HepG2 (cell line): Measurements from ENCODE around the gene TH. TPM values are rescaled to one million over a fixed set of nuclear protein-coding genes. Genes with fewer than 3 reads are reported as not detected.

ENCODE experiments used
- EEA1 ChIP-seq: sonication (generic); formaldehyde crosslinking; IDR thresholded peaks from 2 replicates; pipeline ENCODE4 v1.5.1; 2020; ENCODE audit warnings: mild to moderate bottlenecking, missing genetic modification reagents, borderline replicate concordance
- ELF4 ChIP-seq: sonication (generic); formaldehyde crosslinking; IDR thresholded peaks from 2 replicates; pipeline ENCODE4 v1.5.0; 2020; ENCODE audit warnings: missing genetic modification reagents, mild to moderate bottlenecking, moderate library complexity, borderline replicate concordance
- ESRRA ChIP-seq: sonication (generic); formaldehyde crosslinking; IDR thresholded peaks from 2 replicates; pipeline ENCODE4 v1.5.1; 2020; ENCODE audit warnings: mild to moderate bottlenecking, low read depth, missing genetic modification reagents
- FIP1L1 ChIP-seq: fragments of 200-400 bp; formaldehyde crosslinking; IDR thresholded peaks from 2 replicates; pipeline ENCODE4 v1.6.1; 2018; ENCODE audit warnings: low read depth, mild to moderate bottlenecking, low read length, moderate library complexity, borderline replicate concordance; ENCODE audit not compliant: insufficient read depth
- FLYWCH1 ChIP-seq: sonication (generic); formaldehyde crosslinking; IDR thresholded peaks from 2 replicates; pipeline ENCODE4 v1.8.1; 2023; ENCODE audit warnings: mild to moderate bottlenecking, missing genetic modification reagents
- GABPB1 ChIP-seq: IDR thresholded peaks from 2 replicates; pipeline ENCODE4 v1.6.1; 2016; ENCODE audit warnings: mild to moderate bottlenecking, missing genetic modification reagents, moderate library complexity, missing compliant biosample characterization
- JARID2 ChIP-seq: sonication (generic); formaldehyde crosslinking; IDR thresholded peaks from 2 replicates; pipeline ENCODE4 v1.8.1; 2023; ENCODE audit warnings: missing genetic modification reagents, inconsistent platforms; ENCODE audit not compliant: insufficient replicate concordance
- KLF9 ChIP-seq: IDR thresholded peaks from 2 replicates; pipeline ENCODE4 v1.6.1; 2016; ENCODE audit warnings: low read depth
- MAZ ChIP-seq, 2 experiments: sonication (generic) in 1 of 2; formaldehyde crosslinking in 1 of 2; IDR thresholded peaks; 2 replicates each; pipeline versions ENCODE4 v1.5.0 to v1.6.1; 2012 to 2020; ENCODE audit warnings: low read depth in 2 of 2, mild to moderate bottlenecking in 2 of 2, borderline replicate concordance in 1 of 2, improper control_type of control experiment in 1 of 2, low read length in 1 of 2, missing genetic modification reagents in 1 of 2, moderate library complexity in 1 of 2
- MTF2 ChIP-seq: sonication (generic); formaldehyde crosslinking; IDR thresholded peaks from 2 replicates; pipeline ENCODE4 v1.5.0; 2020; ENCODE audit warnings: missing genetic modification reagents, borderline replicate concordance
- SRSF9 ChIP-seq: fragments of 200-400 bp; formaldehyde crosslinking; IDR thresholded peaks from 2 replicates; pipeline ENCODE4 v1.6.1; 2018; ENCODE audit warnings: borderline replicate concordance, mild to moderate bottlenecking, low read depth, low read length; ENCODE audit not compliant: insufficient read depth, poor library complexity, severe bottlenecking
- TAF15 ChIP-seq: fragments of 200-400 bp; formaldehyde crosslinking; IDR thresholded peaks from one replicate; pipeline ENCODE4 v1.6.1; 2018; ENCODE audit warnings: mild to moderate bottlenecking, low read depth, low read length; ENCODE audit not compliant: poor library complexity, severe bottlenecking
- TSC22D2 ChIP-seq: sonication (generic); formaldehyde crosslinking; IDR thresholded peaks from 2 replicates; pipeline ENCODE4 v1.5.1; 2020; ENCODE audit warnings: missing genetic modification reagents, mild to moderate bottlenecking, borderline replicate concordance
- XBP1 ChIP-seq: sonication (generic); formaldehyde crosslinking; IDR thresholded peaks from 2 replicates; pipeline ENCODE4 v1.5.0; 2020; ENCODE audit warnings: missing genetic modification reagents
- ZMYM3 ChIP-seq: sonication (generic); formaldehyde crosslinking; IDR thresholded peaks from 2 replicates; pipeline ENCODE4 v1.5.1; 2020; ENCODE audit warnings: mild to moderate bottlenecking, missing genetic modification reagents
- ZNF552 ChIP-seq: sonication (generic); formaldehyde crosslinking; IDR thresholded peaks from 2 replicates; pipeline ENCODE4 v1.9.0; 2022; ENCODE audit warnings: missing genetic modification reagents, mild to moderate bottlenecking, borderline replicate concordance
- ZNF619 ChIP-seq: sonication (generic); formaldehyde crosslinking; IDR thresholded peaks from 2 replicates; pipeline ENCODE4 v1.4.0; 2020; ENCODE audit warnings: mild to moderate bottlenecking, missing genetic modification reagents
- polyA plus RNA-seq, 8 experiments: library from polyadenylated mRNA; depleted of rRNA in 3 of 8; stranded (reverse) in 7 of 8; unstranded in 1 of 8; fragments of >200 nt; fragmentation: Illumina TruSeq in 4 of 8; extraction: Trizol in 4 of 8; gene quantifications; 2 replicates each; pipeline versions ENCODE4 v1.2.1 to v1.2.3, GENCODE V29; 2011 to 2016; ENCODE audit warnings: low read depth in 4 of 8, missing spikeins in 1 of 8, mixed read lengths in 1 of 8; ENCODE audit not compliant: insufficient read depth in 1 of 8
- total RNA-seq, 5 experiments: library from RNA; depleted of rRNA; stranded (reverse); fragments of >200 nt; fragmentation: Illumina TruSeq; extraction: Trizol; gene quantifications; 2 replicates each; pipeline ENCODE4 v1.2.3, GENCODE V29; 2016; ENCODE audit warnings: low read depth in 1 of 5
- TF ChIP-seq, protein P1 (sequence below): sonication (generic); formaldehyde crosslinking; IDR thresholded peaks from 2 replicates; pipeline ENCODE4 v1.4.0; 2020; ENCODE audit warnings: mild to moderate bottlenecking, low read depth, missing genetic modification reagents
- TF ChIP-seq, protein P2 (sequence below): sonication (generic); formaldehyde crosslinking; IDR thresholded peaks from 2 replicates; pipeline ENCODE4 v1.4.0; 2020; ENCODE audit warnings: missing genetic modification reagents
- TF ChIP-seq, protein P3 (sequence below): IDR thresholded peaks from 2 replicates; pipeline ENCODE4 v1.6.1; 2016; ENCODE audit warnings: mild to moderate bottlenecking
- TF ChIP-seq, protein P4 (sequence below): sonication (generic); formaldehyde crosslinking; IDR thresholded peaks from 2 replicates; pipeline ENCODE4 v1.4.0; 2020; ENCODE audit warnings: missing genetic modification reagents; ENCODE audit errors: not compliant biosample characterization

TH gene
- total and polyA plus RNA-seq, 2 of the 13 experiments (the other 11 are each of a cell fraction or from before 2014, with no cell fraction given) = 0.36 TPM; not detected in 1

DNA sequence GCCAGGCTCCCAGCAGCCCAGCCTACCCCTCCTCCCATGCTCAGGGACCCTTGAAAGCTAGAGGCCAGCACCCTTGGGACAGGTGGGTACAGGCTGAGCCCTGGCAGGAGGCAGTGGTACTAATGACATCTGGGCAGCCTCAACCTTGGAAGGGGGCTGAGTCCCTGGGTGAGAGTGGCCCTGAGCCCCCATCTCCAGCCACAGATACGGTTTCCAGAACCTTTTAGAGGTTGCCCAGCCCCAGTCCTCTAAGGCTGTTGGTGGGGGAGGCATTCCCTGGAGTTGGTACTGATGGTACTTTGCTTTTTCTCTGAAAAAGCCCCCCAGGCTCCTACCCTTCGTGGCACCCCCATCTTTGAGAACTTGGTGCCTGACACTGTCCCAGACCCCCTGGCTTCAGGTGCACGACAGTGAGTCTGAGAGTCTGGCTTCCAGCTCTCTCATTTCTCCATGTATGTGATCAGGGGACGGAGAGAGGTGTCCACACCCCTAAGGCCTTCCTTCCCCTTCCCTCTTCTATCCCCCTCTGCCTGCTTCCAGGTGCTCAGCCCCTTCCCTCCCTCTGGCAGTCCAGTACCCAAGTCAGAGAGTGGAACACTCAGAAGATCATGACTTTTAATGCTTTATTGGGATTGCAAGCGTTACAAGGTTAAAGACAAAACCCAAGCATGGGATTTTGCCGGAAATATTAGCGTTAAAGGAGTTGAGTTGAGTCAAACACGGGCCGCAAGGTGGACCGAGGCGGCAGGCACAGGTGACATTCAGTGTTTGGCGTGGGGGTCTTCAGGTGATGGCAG, 42.9 kb downstream of the TH start (continued):
- TF ChIP-seq, protein P1, sequence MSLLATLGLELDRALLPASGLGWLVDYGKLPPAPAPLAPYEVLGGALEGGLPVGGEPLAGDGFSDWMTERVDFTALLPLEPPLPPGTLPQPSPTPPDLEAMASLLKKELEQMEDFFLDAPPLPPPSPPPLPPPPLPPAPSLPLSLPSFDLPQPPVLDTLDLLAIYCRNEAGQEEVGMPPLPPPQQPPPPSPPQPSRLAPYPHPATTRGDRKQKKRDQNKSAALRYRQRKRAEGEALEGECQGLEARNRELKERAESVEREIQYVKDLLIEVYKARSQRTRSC (CRISPR knock-in tag) = peak; percentile 81; the same call in 1 of the 2 replicates
- TF ChIP-seq ZMYM3 (CRISPR knock-in tag) = 0 out of 2 replicates have a peak, but pooled peaks have one; percentile 22
- TF ChIP-seq, protein P2, sequence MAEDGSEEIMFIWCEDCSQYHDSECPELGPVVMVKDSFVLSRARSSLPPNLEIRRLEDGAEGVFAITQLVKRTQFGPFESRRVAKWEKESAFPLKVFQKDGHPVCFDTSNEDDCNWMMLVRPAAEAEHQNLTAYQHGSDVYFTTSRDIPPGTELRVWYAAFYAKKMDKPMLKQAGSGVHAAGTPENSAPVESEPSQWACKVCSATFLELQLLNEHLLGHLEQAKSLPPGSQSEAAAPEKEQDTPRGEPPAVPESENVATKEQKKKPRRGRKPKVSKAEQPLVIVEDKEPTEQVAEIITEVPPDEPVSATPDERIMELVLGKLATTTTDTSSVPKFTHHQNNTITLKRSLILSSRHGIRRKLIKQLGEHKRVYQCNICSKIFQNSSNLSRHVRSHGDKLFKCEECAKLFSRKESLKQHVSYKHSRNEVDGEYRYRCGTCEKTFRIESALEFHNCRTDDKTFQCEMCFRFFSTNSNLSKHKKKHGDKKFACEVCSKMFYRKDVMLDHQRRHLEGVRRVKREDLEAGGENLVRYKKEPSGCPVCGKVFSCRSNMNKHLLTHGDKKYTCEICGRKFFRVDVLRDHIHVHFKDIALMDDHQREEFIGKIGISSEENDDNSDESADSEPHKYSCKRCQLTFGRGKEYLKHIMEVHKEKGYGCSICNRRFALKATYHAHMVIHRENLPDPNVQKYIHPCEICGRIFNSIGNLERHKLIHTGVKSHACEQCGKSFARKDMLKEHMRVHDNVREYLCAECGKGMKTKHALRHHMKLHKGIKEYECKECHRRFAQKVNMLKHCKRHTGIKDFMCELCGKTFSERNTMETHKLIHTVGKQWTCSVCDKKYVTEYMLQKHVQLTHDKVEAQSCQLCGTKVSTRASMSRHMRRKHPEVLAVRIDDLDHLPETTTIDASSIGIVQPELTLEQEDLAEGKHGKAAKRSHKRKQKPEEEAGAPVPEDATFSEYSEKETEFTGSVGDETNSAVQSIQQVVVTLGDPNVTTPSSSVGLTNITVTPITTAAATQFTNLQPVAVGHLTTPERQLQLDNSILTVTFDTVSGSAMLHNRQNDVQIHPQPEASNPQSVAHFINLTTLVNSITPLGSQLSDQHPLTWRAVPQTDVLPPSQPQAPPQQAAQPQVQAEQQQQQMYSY = no peak
- 0 out of 2 replicates have a peak, but pooled peaks have one; percentile 10 for TF ChIP-seq ZNF552
- TF ChIP-seq KLF9 = no peak
- TF ChIP-seq GABPB1 (CRISPR knock-in tag) = 0 out of 2 replicates have a peak, but pooled peaks have one; percentile 8
- TF ChIP-seq, protein P3, sequence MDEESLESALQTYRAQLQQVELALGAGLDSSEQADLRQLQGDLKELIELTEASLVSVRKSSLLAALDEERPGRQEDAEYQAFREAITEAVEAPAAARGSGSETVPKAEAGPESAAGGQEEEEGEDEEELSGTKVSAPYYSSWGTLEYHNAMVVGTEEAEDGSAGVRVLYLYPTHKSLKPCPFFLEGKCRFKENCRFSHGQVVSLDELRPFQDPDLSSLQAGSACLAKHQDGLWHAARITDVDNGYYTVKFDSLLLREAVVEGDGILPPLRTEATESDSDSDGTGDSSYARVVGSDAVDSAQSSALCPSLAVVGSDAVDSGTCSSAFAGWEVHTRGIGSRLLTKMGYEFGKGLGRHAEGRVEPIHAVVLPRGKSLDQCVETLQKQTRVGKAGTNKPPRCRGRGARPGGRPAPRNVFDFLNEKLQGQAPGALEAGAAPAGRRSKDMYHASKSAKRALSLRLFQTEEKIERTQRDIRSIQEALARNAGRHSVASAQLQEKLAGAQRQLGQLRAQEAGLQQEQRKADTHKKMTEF (CRISPR knock-in tag) = peak; percentile 64
- no peak for TF ChIP-seq XBP1 (CRISPR knock-in tag)
- peak; percentile 91 for TF ChIP-seq FLYWCH1 (CRISPR knock-in tag)
- no peak for TF ChIP-seq TAF15
- TF ChIP-seq MAZ (IDR thresholded peaks at IDR 0.05; ENCODE audit: borderline replicate concordance, low read depth, low read length) = no peak
- peak; percentile 64; the same call in 1 of the 2 replicates for TF ChIP-seq MAZ (CRISPR knock-in tag; IDR thresholded peaks at IDR 0.05; ENCODE audit: low read depth)
- TF ChIP-seq SRSF9 = no peak
- TF ChIP-seq TSC22D2 (CRISPR knock-in tag) = no peak; the same call in 1 of the 2 replicates
- no peak for TF ChIP-seq JARID2 (CRISPR knock-in tag)
- no peak for TF ChIP-seq MTF2 (CRISPR knock-in tag)
- peak; percentile 51; the same call in 1 of the 2 replicates for TF ChIP-seq EEA1 (CRISPR knock-in tag)
- TF ChIP-seq, protein P4, sequence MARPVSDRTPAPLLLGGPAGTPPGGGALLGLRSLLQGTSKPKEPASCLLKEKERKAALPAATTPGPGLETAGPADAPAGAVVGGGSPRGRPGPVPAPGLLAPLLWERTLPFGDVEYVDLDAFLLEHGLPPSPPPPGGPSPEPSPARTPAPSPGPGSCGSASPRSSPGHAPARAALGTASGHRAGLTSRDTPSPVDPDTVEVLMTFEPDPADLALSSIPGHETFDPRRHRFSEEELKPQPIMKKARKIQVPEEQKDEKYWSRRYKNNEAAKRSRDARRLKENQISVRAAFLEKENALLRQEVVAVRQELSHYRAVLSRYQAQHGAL = peak; percentile 10
- TF ChIP-seq FIP1L1 = no peak
- TF ChIP-seq ELF4 (CRISPR knock-in tag) = no peak
- peak; percentile 54; the same call in 1 of the 2 replicates for TF ChIP-seq ZNF619
- TF ChIP-seq ESRRA (CRISPR knock-in tag) = no peak; the same call in 1 of the 2 replicates
